Measurements from ENCODE around the gene HAPLN2.
"Not testable (repeated sequence)": the region's sequence is repeated elsewhere in the genome, so short reads cannot be mapped to it uniquely, and the experiment has no call there.

DNA sequence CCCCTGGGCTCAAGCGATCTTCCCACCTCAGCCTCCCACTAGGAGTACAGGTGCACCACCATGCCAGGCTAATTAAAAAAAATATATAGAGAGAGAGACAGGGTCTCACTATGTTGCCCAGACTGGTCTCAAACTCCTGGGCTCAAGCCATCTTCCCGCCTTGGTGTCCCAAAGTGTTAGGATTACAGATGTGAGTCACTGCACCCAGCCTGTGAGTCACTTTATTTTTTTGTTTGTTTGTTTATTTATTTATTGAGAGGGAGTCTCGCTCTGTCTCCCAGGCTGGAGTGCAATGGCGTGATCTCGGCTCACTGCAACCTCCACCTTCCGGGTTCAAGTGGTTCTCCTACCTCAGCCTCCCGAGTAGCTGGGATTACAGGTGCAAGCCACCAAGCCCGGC lies 31.3 kb upstream of the HAPLN2 start:
- TF ChIP-seq CTCF (IDR thresholded peaks at IDR 0.05); ZFX (IDR thresholded peaks at IDR 0.05; ENCODE audit: borderline replicate concordance): not testable (repeated sequence)

Data from 22Rv1 (cell line).